ENCODE results near the gene CPTP. TPM values are rescaled to one million over a fixed set of nuclear protein-coding genes. Genes with fewer than 3 reads are reported as not detected.

Gene CPTP
- total RNA-seq, 1 experiment from 2014 or later = 14.0 TPM

DNA sequence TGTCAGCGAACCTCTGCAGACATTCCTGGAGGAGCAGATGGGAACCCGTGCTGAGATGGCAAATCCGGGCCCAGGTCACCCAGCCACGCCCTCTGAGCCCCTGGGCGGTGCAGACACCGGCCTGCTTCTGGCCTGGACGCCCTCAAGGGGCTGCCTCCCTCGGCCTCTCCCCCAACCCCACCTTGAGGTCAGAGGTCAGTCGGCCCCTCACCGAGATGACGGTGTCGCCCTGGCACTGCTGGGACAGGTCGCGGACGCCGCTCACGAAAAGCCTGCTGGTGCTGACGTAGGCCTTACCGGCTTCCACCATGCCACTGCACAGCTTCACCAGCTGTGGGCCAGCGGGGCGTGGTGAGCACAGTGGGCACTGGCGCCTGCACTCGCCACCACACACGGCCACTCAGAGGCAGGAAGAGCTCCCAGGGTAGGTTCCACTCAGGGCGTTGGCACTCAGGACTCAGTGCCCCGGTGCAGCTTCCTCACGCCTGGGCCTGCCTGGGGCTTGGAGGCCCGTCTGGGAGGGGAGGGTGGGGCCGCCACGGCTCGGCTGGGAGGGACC lies 21.6 kb upstream of the CPTP start:
- Histone ChIP-seq H3T11ph (ENCODE audit: low read length) (no peak overlapping the region), H3K56ac (ENCODE audit: insufficient read length, low read depth, low read length) (no peak overlapping the region), H3K14ac (ENCODE audit: insufficient read depth, low read length) (no peak overlapping the region; the same call in 1 of the 2 replicates), H2BK20ac (ENCODE audit: low read depth, low read length, poor library complexity, severe bottlenecking) (no peak overlapping the region), H4K91ac (ENCODE audit: insufficient read length, low read depth, low read length) (no peak overlapping the region), H3K4me1 (ENCODE audit: insufficient read depth, low read length) (peaks cover 5% of the 10 kb centered on the region; the same call in 1 of the 2 replicates), H3K79me1 (ENCODE audit: insufficient read depth, low read depth, low read length, poor library complexity, severe bottlenecking) (no peaks in the 10 kb centered on the region), H3K79me2 (ENCODE audit: insufficient read depth, low read length) (no peaks in the 10 kb centered on the region), H3K27ac (ENCODE audit: insufficient read length, low read depth, low read length) (no peak overlapping the region), H2BK5ac (ENCODE audit: insufficient read length, low read length) (no peak overlapping the region), H3K23ac (ENCODE audit: insufficient read length, low read depth, low read length) (no peak overlapping the region), H3K4me2 (ENCODE audit: insufficient read depth, insufficient read length, low read length) (no peak overlapping the region), H4K8ac (replicated peaks; ENCODE audit: insufficient read length, low read depth, low read length) (no peak overlapping the region), H2AK5ac (ENCODE audit: insufficient read length, low read length) (no peak overlapping the region), H2BK15ac (ENCODE audit: low read depth, low read length) (no peak overlapping the region), H3K4ac (ENCODE audit: low read depth, low read length) (no peak overlapping the region), H3K9ac (ENCODE audit: extremely low read depth, insufficient read length, low read length) (no peak overlapping the region), H4K20me1 (ENCODE audit: control insufficient read depth, insufficient read depth, insufficient read length) (no peaks in the 10 kb centered on the region), H3K23me2 (ENCODE audit: insufficient read length, low read depth, low read length, poor library complexity, severe bottlenecking) (peaks cover 8% of the 10 kb centered on the region), H2BK120ac (ENCODE audit: low read depth, low read length, poor library complexity, severe bottlenecking) (no peak overlapping the region), H2BK12ac (ENCODE audit: insufficient read length, low read depth, low read length) (no peak overlapping the region), H3K18ac (ENCODE audit: insufficient read length, low read depth, low read length) (no peak overlapping the region), H2AFZ (ENCODE audit: low read length) (no peak overlapping the region), H4K5ac (ENCODE audit: insufficient read length, low read depth, low read length) (no peak overlapping the region), H3K9me3 (ENCODE audit: control insufficient read depth, low read depth, low read length) (no peaks in the 10 kb centered on the region), H3K27me3 (ENCODE audit: insufficient read depth, low read length) (no peaks in the 10 kb centered on the region)
- peaks cover 18 to 27% of the 10 kb centered on the region in 2 experiments for H3K4me1 Mint-ChIP-seq
- no peaks in the 10 kb centered on the region; a peak in 1 of 5 replicates for H3K9me3 Mint-ChIP-seq
- DNase-seq = no peak
- H3K27me3 Mint-ChIP-seq (ENCODE audit: low read depth) = peaks cover 3% of the 10 kb centered on the region; the same call in 1 of the 2 replicates
- no CpG with 5 or more reads among the region's 31 CpGs for WGBS (ENCODE audit: extremely low coverage, insufficient read length, low lambda C conversion rate)
- H3K27ac Mint-ChIP-seq = no peak overlapping the region
- H3K4me3 Mint-ChIP-seq = no peak overlapping the region
- H3K36me3 Mint-ChIP-seq (ENCODE audit: insufficient read depth in 1 of 3, low read depth in 3 of 3) = no peaks in the 10 kb centered on the region; a peak in 1 of 7 replicates
- TF ChIP-seq, protein P1, sequence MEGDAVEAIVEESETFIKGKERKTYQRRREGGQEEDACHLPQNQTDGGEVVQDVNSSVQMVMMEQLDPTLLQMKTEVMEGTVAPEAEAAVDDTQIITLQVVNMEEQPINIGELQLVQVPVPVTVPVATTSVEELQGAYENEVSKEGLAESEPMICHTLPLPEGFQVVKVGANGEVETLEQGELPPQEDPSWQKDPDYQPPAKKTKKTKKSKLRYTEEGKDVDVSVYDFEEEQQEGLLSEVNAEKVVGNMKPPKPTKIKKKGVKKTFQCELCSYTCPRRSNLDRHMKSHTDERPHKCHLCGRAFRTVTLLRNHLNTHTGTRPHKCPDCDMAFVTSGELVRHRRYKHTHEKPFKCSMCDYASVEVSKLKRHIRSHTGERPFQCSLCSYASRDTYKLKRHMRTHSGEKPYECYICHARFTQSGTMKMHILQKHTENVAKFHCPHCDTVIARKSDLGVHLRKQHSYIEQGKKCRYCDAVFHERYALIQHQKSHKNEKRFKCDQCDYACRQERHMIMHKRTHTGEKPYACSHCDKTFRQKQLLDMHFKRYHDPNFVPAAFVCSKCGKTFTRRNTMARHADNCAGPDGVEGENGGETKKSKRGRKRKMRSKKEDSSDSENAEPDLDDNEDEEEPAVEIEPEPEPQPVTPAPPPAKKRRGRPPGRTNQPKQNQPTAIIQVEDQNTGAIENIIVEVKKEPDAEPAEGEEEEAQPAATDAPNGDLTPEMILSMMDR (conservative IDR thresholded peaks at IDR 0.05) = no peak
